Measurements from ENCODE around the gene APC. TPM values are rescaled to one million over a fixed set of nuclear protein-coding genes. Genes with fewer than 3 reads are reported as not detected.

APC gene
- total and polyA plus RNA-seq, 2 of the 8 experiments (the other 6 are each of a cell fraction or from before 2014, with no cell fraction given), result 6.8 to 41.9 TPM

DNA sequence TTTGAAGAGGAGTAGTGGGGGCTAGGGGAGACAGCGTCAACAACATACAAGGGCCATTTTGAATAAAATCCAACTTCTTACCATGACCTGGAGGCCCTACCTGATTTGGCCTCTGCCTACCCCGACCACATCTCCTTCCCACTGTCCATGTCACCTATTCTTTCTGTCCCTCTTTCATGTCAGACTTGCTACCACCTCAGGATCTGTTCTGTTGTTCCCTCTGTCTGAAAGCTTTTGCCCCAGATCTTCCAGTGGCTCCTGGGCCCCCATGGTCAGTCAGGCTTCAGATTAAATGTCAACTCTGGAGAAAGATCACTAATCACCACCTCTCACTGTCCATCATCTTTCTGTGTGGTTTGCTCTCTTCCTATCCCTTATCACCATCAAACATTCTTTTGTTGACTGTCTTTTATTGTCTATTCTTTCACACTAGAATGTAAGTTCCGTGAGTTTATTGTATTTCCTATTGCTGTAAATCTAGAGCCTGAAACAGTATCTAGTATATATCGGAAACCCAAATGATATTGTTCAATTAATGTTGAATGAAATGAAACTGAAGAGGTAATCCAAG lies 31.2 kb upstream of the APC start (continued):
- TF ChIP-seq ATF3 (IDR thresholded peaks at IDR 0.05; ENCODE audit: insufficient read depth, low read depth, low read length), result no peak
